Caco-2 (cell line): ENCODE data around the gene ENDOD1. TPM values are rescaled to one million over a fixed set of nuclear protein-coding genes. Genes with fewer than 3 reads are reported as not detected.

ENCODE experiments used
- BruUV-seq: library from RNA; stranded (reverse); fragments of 400-500 nt; replicated peaks from 2 replicates; lab custom pipeline; 2021; lab: Mats Ljungman, UMichigan
- CTCF ChIA-PET: fragments of 300-600 bp; sonication (Branson Sonifier 250); formaldehyde crosslinking; loops from one replicate; lab custom pipeline; 2022; ENCODE audit warnings: antibody characterized with exemption; lab: Charles Lee
- POLR2A ChIA-PET: fragments of 300-600 bp; sonication (Branson Sonifier 250); formaldehyde crosslinking; loops from one replicate; lab custom pipeline; 2022; ENCODE audit warnings: antibody characterized with exemption; lab: Charles Lee
- DNase-seq, 2 experiments: peaks; one replicate each; pipeline versions ENCODE4 v3.0.0 to v3.0.0-alpha.2; 2020 to 2022
- H3K27me3 ChIP-seq: replicated peaks from 2 replicates; pipeline ENCODE4 v1.6.0; 2011; ENCODE audit warnings: low read length; ENCODE audit not compliant: control insufficient read depth, insufficient read depth
- H3K36me3 ChIP-seq: 2 replicates; pipeline ENCODE4 v1.5.1; 2011; ENCODE audit warnings: low read length; ENCODE audit not compliant: control insufficient read depth, insufficient read depth
- H3K4me1 ChIP-seq: fragments of 250-450 bp; sonication (Bioruptor Pico); 2 replicates; pipeline ENCODE4 v1.5.1; 2020; ENCODE audit warnings: mild to moderate bottlenecking
- H3K4me3 ChIP-seq: 2 replicates; pipeline ENCODE4 v1.5.1; 2011; ENCODE audit warnings: low read depth, mild to moderate bottlenecking, control low read depth, low read length
- H3K9me3 ChIP-seq: fragments of 250-450 bp; sonication (Bioruptor Pico); 2 replicates; pipeline ENCODE4 v1.5.1; 2020; ENCODE audit warnings: mild to moderate bottlenecking, moderate library complexity
- H3K27ac Mint-ChIP-seq: one replicate; pipeline ENCODE4 v1.8.0; 2022; ENCODE audit warnings: mixed read lengths; ENCODE audit not compliant: unreplicated experiment
- H3K27me3 Mint-ChIP-seq: one replicate; pipeline ENCODE4 v1.8.0; 2022; ENCODE audit warnings: mixed read lengths; ENCODE audit not compliant: insufficient read depth, unreplicated experiment
- H3K36me3 Mint-ChIP-seq: one replicate; pipeline ENCODE4 v1.8.0; 2022; ENCODE audit warnings: mild to moderate bottlenecking, mixed read lengths; ENCODE audit not compliant: insufficient read depth, unreplicated experiment
- H3K4me1 Mint-ChIP-seq: one replicate; pipeline ENCODE4 v1.8.0; 2022; ENCODE audit warnings: low read depth, mixed read lengths; ENCODE audit not compliant: unreplicated experiment
- H3K4me3 Mint-ChIP-seq: one replicate; pipeline ENCODE4 v1.8.0; 2022; ENCODE audit warnings: mild to moderate bottlenecking, moderate library complexity, mixed read lengths; ENCODE audit not compliant: unreplicated experiment
- H3K9me3 Mint-ChIP-seq: one replicate; pipeline ENCODE4 v1.8.0; 2022; ENCODE audit warnings: mixed read lengths; ENCODE audit not compliant: unreplicated experiment
- intact Hi-C: fragments of 100-400 bp; cut with micrococcal nuclease; formaldehyde crosslinking; loops from one replicate; pipeline ENCODE4 v1.10.0; 2022; ENCODE audit not compliant: unreplicated experiment
- total RNA-seq: library from RNA; stranded (reverse); gene quantifications from 2 replicates; pipeline ENCODE4 v1.2.3, GENCODE V29; 2022
- TF ChIP-seq, protein P1 (sequence below), 2 experiments: fragments of 200-600 bp in 1 of 2; IDR thresholded peaks; 1 replicate in 1 of 2; 2 replicates in 1 of 2; pipeline versions ENCODE4 v1.5.1 to v1.8.0; 2011 to 2022; ENCODE audit warnings: antibody characterized with exemption in 1 of 2, control low read depth in 1 of 2, inconsistent platforms in 1 of 2, low read depth in 1 of 2, low read length in 1 of 2, mild to moderate bottlenecking in 1 of 2, moderate library complexity in 1 of 2; ENCODE audit not compliant: insufficient read depth in 1 of 2, severe bottlenecking in 1 of 2, unreplicated experiment in 1 of 2

Gene ENDOD1
- total RNA-seq, 1 experiment from 2014 or later, result 22.7 TPM

DNA sequence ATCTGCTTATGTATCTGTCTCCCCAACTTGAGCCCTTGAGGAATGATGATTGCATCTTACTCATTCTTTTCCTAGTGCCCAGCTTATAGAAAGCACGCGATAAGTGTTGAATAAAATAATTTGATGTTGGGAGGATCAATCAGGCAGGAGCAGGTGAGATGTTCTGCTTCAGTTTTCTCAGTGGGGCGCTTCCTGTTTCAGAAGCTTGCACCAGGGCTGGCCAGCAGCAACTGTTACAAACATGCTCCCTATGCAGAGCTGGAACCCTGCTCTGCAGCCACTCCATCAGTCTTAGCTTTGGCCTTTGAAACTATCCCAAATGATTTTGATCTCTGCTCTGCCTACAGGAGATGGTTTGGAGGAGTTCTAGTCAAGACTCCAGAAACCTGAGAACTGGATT lies 3.9 kb downstream of the ENDOD1 start:
- BruUV-seq, result no TSS peak
- Mint-ChIP-seq H3K27ac (peak overlapping the region; percentile 87), H3K27me3 (peaks cover 2% of the 10 kb centered on the region), H3K36me3 (peaks cover 9% of the 10 kb centered on the region), H3K4me1 (peaks cover 29% of the 10 kb centered on the region), H3K9me3 (no peaks in the 10 kb centered on the region), H3K4me3 (peak overlapping the region; percentile 48)
- Histone ChIP-seq H3K4me3 (no peak overlapping the region), H3K9me3 (no peaks in the 10 kb centered on the region), H3K27me3 (no peaks in the 10 kb centered on the region), H3K4me1 (peaks cover 49% of the 10 kb centered on the region), H3K36me3 (no peaks in the 10 kb centered on the region)
- ChIA-PET POLR2A (interaction anchor here (0.7 to 4.9 kb wide), 2 partner anchors 17 to 26 kb away, joined by 3 to 62 read pairs; partner anchors contain the start of gene SRSF8), CTCF (interaction anchor here (1.1 to 3.3 kb wide), 8 partner anchors 13 to 61 kb away, joined by 3 to 33 read pairs (median 6); partner anchors contain the start of gene SRSF8)
- intact Hi-C loops, result loop anchor here (1.0 kb wide), 2 partner anchors 24 to 58 kb away; no protein-coding TSS in a partner anchor
- TF ChIP-seq, protein P1, sequence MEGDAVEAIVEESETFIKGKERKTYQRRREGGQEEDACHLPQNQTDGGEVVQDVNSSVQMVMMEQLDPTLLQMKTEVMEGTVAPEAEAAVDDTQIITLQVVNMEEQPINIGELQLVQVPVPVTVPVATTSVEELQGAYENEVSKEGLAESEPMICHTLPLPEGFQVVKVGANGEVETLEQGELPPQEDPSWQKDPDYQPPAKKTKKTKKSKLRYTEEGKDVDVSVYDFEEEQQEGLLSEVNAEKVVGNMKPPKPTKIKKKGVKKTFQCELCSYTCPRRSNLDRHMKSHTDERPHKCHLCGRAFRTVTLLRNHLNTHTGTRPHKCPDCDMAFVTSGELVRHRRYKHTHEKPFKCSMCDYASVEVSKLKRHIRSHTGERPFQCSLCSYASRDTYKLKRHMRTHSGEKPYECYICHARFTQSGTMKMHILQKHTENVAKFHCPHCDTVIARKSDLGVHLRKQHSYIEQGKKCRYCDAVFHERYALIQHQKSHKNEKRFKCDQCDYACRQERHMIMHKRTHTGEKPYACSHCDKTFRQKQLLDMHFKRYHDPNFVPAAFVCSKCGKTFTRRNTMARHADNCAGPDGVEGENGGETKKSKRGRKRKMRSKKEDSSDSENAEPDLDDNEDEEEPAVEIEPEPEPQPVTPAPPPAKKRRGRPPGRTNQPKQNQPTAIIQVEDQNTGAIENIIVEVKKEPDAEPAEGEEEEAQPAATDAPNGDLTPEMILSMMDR (IDR thresholded peaks at IDR 0.05; ENCODE audit: insufficient read depth in 1 of 2, low read depth in 1 of 2, low read length in 1 of 2, severe bottlenecking in 1 of 2, unreplicated experiment in 1 of 2), result no peak
- DNase-seq, result no peak

DNA sequence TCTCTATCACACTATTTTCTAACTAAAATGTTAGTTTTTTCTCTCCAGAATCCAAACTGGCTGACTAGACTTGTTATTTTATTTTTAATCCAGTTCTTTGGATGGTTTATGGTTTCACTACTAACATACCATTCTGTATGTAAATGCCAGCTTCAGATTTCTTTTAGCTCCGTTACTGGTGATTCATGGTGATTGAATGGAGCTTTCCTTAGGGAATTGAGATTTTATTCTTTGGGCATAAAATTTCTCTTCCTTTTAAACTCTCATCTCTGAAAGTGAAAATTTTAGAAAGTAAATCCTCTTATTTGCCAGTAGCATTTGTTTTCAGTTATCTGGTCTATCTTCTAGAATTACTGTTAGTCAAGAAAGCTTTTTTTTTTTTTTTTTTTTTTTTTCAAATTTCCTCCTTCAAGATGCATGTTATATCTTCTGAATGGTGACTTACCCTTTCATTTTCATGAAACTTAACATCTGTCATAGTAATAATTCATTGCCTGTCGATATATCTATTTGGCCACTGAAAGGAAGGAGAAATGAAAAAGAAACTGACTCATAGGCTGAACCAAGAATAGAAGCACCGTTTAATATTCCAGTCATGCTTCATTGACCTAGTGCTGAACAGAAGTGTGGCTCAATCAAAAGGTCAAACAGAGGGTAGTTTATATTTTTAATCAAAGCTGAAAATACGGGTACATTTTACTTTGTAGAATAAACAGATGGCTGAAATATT lies 6.4 kb downstream of the ENDOD1 start:
- Mint-ChIP-seq H3K36me3 (no peaks in the 10 kb centered on the region), H3K27ac (no peak overlapping the region), H3K27me3 (no peaks in the 10 kb centered on the region), H3K4me1 (peaks cover 23% of the 10 kb centered on the region), H3K4me3 (no peak overlapping the region), H3K9me3 (no peaks in the 10 kb centered on the region)
- H3K36me3 ChIP-seq, result no peaks in the 10 kb centered on the region
- no TSS peak for BruUV-seq
- ChIA-PET CTCF (interaction anchor here (1.1 kb wide), 1 partner anchor 28 kb away, joined by 3 read pairs; no protein-coding TSS in a partner anchor), POLR2A (interaction anchor here (0.6 kb wide), 1 partner anchor 532 kb away, joined by 4 read pairs; no protein-coding TSS in a partner anchor)
- H3K27me3 ChIP-seq, result no peaks in the 10 kb centered on the region
- DNase-seq, result no peak
- H3K9me3 ChIP-seq, result no peaks in the 10 kb centered on the region
- H3K4me3 ChIP-seq, result no peak overlapping the region
- intact Hi-C loops, result no loop called here
- peaks cover 38% of the 10 kb centered on the region for H3K4me1 ChIP-seq
- TF ChIP-seq, protein P1 (IDR thresholded peaks at IDR 0.05; ENCODE audit: insufficient read depth in 1 of 2, low read depth in 1 of 2, low read length in 1 of 2, severe bottlenecking in 1 of 2, unreplicated experiment in 1 of 2), result no peak

DNA sequence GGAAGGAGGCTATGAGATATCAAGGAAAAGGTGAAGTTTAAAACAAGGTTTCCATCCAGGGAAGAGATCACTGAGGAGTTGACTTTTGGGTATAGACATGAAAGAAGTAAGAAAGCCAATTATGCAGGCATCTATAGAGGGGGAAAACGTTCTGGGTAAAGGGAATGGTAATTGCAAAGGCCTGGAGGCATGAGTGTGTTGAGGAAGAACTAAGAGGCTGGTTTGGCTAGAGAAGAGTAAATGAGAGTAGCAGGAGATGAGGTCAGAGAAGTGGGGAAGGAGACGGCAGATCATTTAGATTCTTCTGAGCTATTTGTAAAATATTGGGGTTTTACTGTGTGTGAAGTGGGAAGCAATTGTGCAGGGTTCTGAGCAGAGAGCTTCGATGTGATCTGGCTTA lies 7.6 kb downstream of the ENDOD1 start:
- Histone ChIP-seq H3K4me1 (peaks cover 26% of the 10 kb centered on the region), H3K9me3 (no peaks in the 10 kb centered on the region), H3K36me3 (no peaks in the 10 kb centered on the region), H3K27me3 (no peaks in the 10 kb centered on the region), H3K4me3 (no peak overlapping the region)
- H3K27ac Mint-ChIP-seq, result no peak overlapping the region
- POLR2A ChIA-PET, result no interaction called here
- no peak overlapping the region for H3K4me3 Mint-ChIP-seq
- no peaks in the 10 kb centered on the region for H3K36me3 Mint-ChIP-seq
- CTCF ChIA-PET, result no interaction called here
- TF ChIP-seq, protein P1 (IDR thresholded peaks at IDR 0.05; ENCODE audit: insufficient read depth in 1 of 2, low read depth in 1 of 2, low read length in 1 of 2, severe bottlenecking in 1 of 2, unreplicated experiment in 1 of 2), result no peak
- intact Hi-C loops, result no loop called here
- peaks cover 14% of the 10 kb centered on the region for H3K4me1 Mint-ChIP-seq
- no peak for DNase-seq
- no peaks in the 10 kb centered on the region for H3K27me3 Mint-ChIP-seq
- BruUV-seq, result no TSS peak
- no peaks in the 10 kb centered on the region for H3K9me3 Mint-ChIP-seq
